RWPE1 (cell line): ENCODE data around the gene THSD4.
"Not testable (repeated sequence)": the region's sequence is repeated elsewhere in the genome, so short reads cannot be mapped to it uniquely, and the experiment has no call there.

Experiments
- CTCF ChIA-PET: fragments of 350-600 bp; sonication (Branson Sonifier 250); formaldehyde crosslinking; extraction: SDS; loops from one replicate; lab custom pipeline; 2021; lab: Yijun Ruan, JAX
- POLR2A ChIA-PET: fragments of 400-600 bp; formaldehyde crosslinking; extraction: SDS; loops from one replicate; lab custom pipeline; 2020; ENCODE audit warnings: antibody characterized with exemption; ENCODE audit not compliant: low non-redundant PET; lab: Yijun Ruan, JAX
- DNase-seq: peaks from one replicate; pipeline ENCODE4 v3.0.0; 2012; ENCODE audit warnings: low spot score
- H3K27ac ChIP-seq: fragments of 450-650 bp; 2 replicates; pipeline ENCODE4 v1.5.1; 2017
- CTCF ChIP-seq: fragments of 450-650 bp; conservative IDR thresholded peaks from 2 replicates; pipeline ENCODE4 v1.5.1; 2017; ENCODE audit warnings: low read depth, mild to moderate bottlenecking

The THSD4 gene

DNA sequence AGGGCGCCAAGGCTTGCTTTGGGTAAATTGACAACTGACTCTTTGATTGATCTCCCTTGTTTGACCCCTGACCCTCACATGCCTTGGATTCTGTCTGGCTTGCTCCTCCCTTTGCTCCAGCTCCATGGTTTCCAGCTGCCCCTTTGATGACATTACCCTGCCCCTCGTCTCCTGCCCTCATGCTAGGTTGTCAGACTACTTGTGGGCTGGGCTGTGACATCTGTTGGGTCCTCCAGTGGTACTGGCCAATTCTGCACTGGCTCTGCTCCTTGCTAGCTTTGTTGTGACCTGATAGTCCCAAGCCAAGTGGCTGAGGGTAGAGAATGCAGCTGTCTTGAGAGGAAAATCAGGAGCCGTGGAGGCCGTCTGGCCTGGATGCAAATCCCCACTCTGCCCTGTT lies 6.2 kb downstream of the THSD4 start:
- POLR2A ChIA-PET: no interaction called here
- CTCF ChIA-PET: no interaction called here
- no peak for DNase-seq
- TF ChIP-seq CTCF: no peak
- no peak overlapping the region; the same call in 1 of the 2 replicates for H3K27ac ChIP-seq

- ChIA-PET POLR2A (no interaction called here), CTCF (interaction anchor here (0.7 kb wide), 1 partner anchor 164 kb away, joined by 3 read pairs; no protein-coding TSS in a partner anchor)
- TF ChIP-seq CTCF: no peak
- no peak overlapping the region for H3K27ac ChIP-seq
- no peak for DNase-seq
These were observed 9.9 kb downstream of the THSD4 start for GRCh38 chr15:71124937-71125790.

- no peak for DNase-seq
- CTCF ChIA-PET: interaction anchor here (0.6 to 0.7 kb wide), 2 partner anchors 163 to 418 kb away, joined by 3 read pairs; no protein-coding TSS in a partner anchor
- no peak; the same call in 1 of the 2 replicates for TF ChIP-seq CTCF
- no peak overlapping the region for H3K27ac ChIP-seq
- POLR2A ChIA-PET: no interaction called here
These were observed 10.7 kb downstream of the THSD4 start for GRCh38 chr15:71125831-71126450.

GRCh38 chr15:71127083-71127482 lies 11.8 kb downstream of the THSD4 start:
- CTCF ChIA-PET: interaction anchor here (0.7 kb wide), 1 partner anchor 299 kb away, joined by 3 read pairs; no protein-coding TSS in a partner anchor
- no peak for TF ChIP-seq CTCF
- DNase-seq: no peak
- H3K27ac ChIP-seq: no peak overlapping the region
- POLR2A ChIA-PET: no interaction called here

- DNase-seq, POLR2A ChIA-PET, CTCF ChIA-PET, H3K27ac ChIP-seq: not testable (repeated sequence)
These were observed 12.9 kb downstream of the THSD4 start for GRCh38 chr15:71128159-71128558.

DNA sequence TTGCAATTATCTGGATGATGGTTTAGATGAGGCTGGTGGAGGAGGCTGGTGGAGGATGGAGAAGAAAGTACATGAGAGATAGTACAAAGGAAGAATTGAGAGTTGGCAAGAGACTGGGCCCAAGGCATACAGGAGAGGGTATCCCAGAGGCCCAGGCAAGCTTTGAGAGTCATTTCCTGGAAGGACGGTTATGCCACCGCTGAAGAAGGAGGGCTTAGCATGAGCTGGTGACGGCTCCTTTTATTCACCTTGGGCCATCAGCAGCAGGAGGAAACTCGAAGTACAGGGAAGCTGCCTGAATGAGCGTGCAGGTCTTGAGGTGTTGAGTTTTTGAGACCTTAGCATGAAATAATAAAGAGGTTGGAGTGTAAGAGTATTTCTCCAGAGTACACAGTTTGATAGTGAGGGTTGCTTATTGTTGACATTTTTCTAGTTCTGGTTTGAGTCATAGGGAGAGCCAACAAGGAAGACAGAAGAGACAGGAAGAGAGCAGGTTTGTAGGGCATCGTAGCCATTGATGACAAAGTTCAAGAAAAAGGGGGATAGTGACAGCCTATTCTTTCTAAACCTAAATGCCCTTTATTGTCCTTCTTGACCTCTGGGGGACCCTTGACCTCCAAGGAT lies 13.8 kb downstream of the THSD4 start:
- POLR2A ChIA-PET: no interaction called here
- TF ChIP-seq CTCF: no peak
- CTCF ChIA-PET: interaction anchor here (0.6 kb wide), 1 partner anchor 314 kb away, joined by 3 read pairs; no protein-coding TSS in a partner anchor
- no peak overlapping the region for H3K27ac ChIP-seq
- no peak for DNase-seq
